ENCODE data around the gene CDH16. TPM values are rescaled to one million over a fixed set of nuclear protein-coding genes. Genes with fewer than 3 reads are reported as not detected.

Gene CDH16
- total RNA-seq, 2 experiments from 2014 or later, result not detected

DNA sequence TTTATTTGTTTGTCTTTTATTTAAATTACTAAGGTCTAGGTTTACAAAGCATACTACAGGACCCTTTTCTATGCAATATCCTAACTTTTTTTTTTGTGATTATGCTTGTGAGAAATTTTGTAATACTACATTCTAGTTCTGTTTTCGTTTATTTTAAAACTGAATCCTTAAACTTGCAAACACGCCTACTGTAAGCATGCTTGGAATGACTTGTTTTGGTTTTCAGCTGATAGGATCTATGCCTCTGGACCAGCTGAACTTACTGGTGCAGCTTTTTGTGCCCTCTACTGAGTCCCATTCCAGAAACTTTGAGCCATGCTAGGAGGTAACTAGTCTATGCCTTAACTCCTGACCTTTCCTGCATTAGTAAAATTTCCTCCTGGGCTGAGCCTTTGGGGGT lies 32.4 kb downstream of the CDH16 start:
- DNase-seq, result no peak
- peaks cover 30% of the 10 kb centered on the region for H3K36me3 Mint-ChIP-seq (ENCODE audit: low read depth)
- H3K27ac Mint-ChIP-seq, result no peak overlapping the region
- H3K27me3 Mint-ChIP-seq (ENCODE audit: low read depth), result no peaks in the 10 kb centered on the region
- H3K4me3 Mint-ChIP-seq, result no peak overlapping the region
- intact Hi-C loops (cut with micrococcal nuclease), result no loop called here
- H3K4me1 Mint-ChIP-seq (ENCODE audit: low read depth), result peaks cover 38% of the 10 kb centered on the region
- no peaks in the 10 kb centered on the region for H3K9me3 Mint-ChIP-seq
- CTCF ChIA-PET, result interaction anchor here (0.7 to 0.9 kb wide), 3 partner anchors 10 to 238 kb away, joined by 3 to 5 read pairs (median 3); no protein-coding TSS in a partner anchor

DNA sequence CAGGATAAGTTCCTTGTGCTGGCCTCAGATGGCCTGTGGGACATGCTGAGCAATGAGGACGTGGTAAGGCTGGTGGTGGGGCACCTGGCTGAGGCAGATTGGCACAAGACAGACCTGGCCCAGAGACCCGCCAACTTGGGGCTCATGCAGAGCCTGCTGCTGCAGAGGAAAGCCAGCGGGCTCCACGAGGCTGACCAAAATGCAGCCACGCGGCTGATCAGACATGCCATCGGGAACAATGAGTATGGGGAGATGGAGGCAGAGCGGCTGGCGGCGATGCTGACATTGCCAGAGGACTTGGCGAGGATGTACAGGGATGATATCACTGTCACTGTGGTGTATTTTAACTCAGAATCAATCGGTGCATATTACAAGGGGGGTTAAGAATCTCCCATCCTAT lies 33.2 kb downstream of the CDH16 start:
- DNase-seq, result no peak
- Mint-ChIP-seq H3K36me3 (ENCODE audit: low read depth) (peaks cover 30% of the 10 kb centered on the region), H3K27ac (no peak overlapping the region), H3K4me3 (no peak overlapping the region), H3K9me3 (no peaks in the 10 kb centered on the region), H3K27me3 (ENCODE audit: low read depth) (no peaks in the 10 kb centered on the region), H3K4me1 (ENCODE audit: low read depth) (peaks cover 38% of the 10 kb centered on the region)
- intact Hi-C loops (cut with micrococcal nuclease), result no loop called here
- CTCF ChIA-PET, result interaction anchor here (0.7 to 1.1 kb wide), 3 partner anchors 11 to 239 kb away, joined by 3 to 5 read pairs (median 3); partner anchors contain the start of gene NAE1

DNA sequence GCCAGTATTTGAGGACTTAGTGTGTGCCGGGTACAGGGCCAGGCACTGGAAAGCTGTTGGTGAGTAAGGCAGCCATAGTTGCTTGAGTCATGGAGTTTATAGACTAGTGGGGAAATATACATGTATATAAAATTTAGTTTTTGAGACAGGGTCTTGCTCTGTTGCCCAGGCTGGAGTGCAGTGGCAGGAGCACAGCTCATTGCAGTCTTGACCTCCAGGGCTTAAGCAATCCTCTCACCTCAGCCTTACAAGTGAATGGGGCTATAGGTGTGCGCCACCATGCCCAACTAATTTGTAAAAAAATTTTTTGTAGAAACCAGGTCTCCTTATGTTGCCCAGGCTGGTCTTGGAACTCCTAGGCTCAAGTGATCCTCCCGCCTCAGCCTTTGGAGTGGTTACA lies 36.0 kb downstream of the CDH16 start:
- Mint-ChIP-seq H3K4me3 (no peak overlapping the region), H3K36me3 (ENCODE audit: low read depth) (peaks cover 28% of the 10 kb centered on the region), H3K27me3 (ENCODE audit: low read depth) (no peaks in the 10 kb centered on the region), H3K9me3 (no peaks in the 10 kb centered on the region), H3K27ac (no peak overlapping the region), H3K4me1 (ENCODE audit: low read depth) (peaks cover 50% of the 10 kb centered on the region)
- intact Hi-C loops (cut with micrococcal nuclease), result no loop called here
- CTCF ChIA-PET, result interaction anchor here (0.5 to 3.8 kb wide), 6 partner anchors 10 to 484 kb away, joined by 3 to 32 read pairs (median 4); partner anchors contain the start of gene NAE1
- DNase-seq, result no peak

DNA sequence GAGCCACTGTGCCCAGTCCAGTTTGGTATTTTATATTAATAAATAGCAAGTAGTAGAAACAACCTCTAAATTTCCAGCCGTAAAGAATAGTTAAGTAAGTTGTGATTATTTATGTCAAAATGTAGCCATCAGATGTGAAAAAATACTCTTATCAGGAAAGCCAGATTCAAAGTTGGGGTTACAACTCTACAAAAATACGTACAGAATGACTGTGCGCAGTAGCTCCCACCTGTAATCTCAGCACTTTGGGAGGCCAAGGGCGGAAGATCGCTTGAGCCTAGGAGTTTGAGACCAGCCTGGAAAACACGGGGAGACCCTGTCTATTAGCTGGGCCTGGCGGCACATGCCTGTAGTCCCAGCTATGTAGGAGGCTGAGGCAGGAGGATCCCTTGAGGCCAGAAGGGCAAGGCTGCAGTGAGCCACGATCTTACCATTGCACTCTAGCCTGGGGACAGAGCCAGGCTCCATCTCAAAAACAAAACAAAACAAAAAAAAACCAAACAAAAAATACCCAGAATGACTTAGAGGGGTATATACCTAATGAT lies 36.6 kb downstream of the CDH16 start:
- CTCF ChIA-PET, result interaction anchor here (0.5 to 3.8 kb wide), 12 partner anchors 11 to 484 kb away, joined by 3 to 32 read pairs (median 4); partner anchors contain the start of genes DYNC1LI2, NAE1 and RRAD
- Mint-ChIP-seq H3K9me3 (no peaks in the 10 kb centered on the region), H3K36me3 (ENCODE audit: low read depth) (peaks cover 25% of the 10 kb centered on the region), H3K4me1 (ENCODE audit: low read depth) (peaks cover 49% of the 10 kb centered on the region), H3K27ac (no peak overlapping the region), H3K4me3 (peak overlapping the region; percentile 59), H3K27me3 (ENCODE audit: low read depth) (no peaks in the 10 kb centered on the region)
- no peak for DNase-seq
- intact Hi-C loops (cut with micrococcal nuclease), result no loop called here

DNA sequence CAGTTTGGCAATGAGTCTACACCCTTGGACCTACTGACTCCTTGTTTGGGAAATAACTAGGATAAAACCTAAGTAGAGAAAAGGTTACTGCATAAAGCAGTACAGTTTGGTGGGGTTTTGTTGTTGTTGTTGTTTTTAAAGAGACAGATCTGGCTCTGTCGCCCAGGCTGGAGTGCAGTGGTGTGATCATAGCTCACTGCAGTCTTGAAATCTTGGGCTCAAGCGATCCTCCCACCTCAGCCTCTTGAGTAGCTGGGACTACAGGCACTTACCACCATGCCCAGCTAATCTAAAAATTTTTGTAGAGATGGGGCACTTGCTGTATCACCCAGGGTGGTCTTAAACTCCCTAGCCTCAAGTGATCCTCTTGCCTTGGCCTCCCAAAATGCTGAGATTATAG lies 37.1 kb downstream of the CDH16 start:
- no peak for DNase-seq
- Mint-ChIP-seq H3K27ac (no peak overlapping the region), H3K4me3 (peak overlapping the region; percentile 97), H3K9me3 (peaks cover 1% of the 10 kb centered on the region), H3K4me1 (ENCODE audit: low read depth) (peaks cover 49% of the 10 kb centered on the region), H3K27me3 (ENCODE audit: low read depth) (no peaks in the 10 kb centered on the region), H3K36me3 (ENCODE audit: low read depth) (peaks cover 21% of the 10 kb centered on the region)
- CTCF ChIA-PET, result interaction anchor here (0.8 to 3.8 kb wide), 10 partner anchors 11 to 155 kb away, joined by 3 to 32 read pairs (median 6); partner anchors contain the start of genes DYNC1LI2, NAE1 and RRAD
- intact Hi-C loops (cut with micrococcal nuclease), result no loop called here

DNA sequence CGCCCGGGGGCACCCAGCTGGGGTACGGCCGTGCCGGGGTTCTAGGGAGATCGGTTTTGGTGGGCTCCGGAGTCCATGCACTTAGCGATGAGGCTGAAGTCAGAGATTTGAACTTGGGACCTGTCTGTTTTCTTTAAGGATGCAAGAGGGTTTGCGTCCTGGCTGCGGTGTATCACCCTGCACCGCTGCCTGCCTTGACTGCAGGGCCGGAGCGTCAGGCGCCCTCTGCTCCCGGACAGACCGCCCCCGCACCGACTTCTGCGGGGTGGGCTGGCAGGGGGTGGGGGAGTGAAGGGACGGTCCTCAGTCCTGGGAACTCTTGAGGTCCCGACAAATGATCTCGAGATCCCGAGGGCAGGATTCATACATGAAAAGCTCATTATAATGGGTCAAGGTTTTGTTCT lies 37.7 kb downstream of the CDH16 start:
- intact Hi-C loops (cut with micrococcal nuclease), result no loop called here

DNA sequence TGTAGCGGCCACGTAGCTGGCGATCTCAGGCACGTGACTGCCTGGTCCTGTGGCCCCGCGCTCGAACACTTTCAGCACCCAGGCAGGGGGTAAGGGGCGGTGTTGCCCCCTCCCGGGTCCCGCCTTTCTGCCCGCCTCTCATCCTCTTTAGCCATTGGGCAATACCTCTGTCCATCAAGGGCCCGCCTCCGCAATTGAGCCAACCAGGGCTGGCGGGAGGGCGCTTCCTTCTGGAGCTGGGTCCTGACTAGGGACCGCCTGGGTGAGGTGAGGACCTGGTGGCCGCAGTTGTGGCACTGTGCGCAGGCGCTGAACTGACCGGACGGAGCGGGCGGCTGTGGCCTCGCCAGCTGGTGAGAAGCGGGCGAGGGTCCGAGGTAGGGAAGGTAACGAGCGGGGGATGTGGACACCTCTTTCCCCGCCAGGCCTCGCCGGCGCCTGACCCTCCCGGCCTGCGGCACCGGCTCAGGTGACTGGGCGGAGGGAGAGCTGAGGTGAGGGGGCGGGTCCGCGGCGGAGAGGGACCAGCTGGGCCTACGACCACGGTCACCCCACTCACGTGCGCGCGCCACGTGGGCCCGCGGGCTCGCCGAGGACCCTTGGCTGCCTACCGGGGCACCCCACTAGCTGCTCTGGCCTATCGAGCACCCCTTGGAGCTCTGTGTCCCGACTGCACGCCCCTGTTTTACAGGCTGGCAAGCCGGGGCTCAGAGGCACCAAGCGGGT lies 38.2 kb downstream of the CDH16 start, which contains the start of gene PDP2:
Gene PDP2 (plus strand): TSS at position 228 of the 726 bp plus-strand sequence. CDS start 3,770 bp downstream, outside the sequence.
- Mint-ChIP-seq H3K9me3 (peaks cover 2% of the 10 kb centered on the region), H3K27me3 (ENCODE audit: low read depth) (no peaks in the 10 kb centered on the region), H3K4me3 (peak within 1 kb of the TSS; percentile 97), H3K36me3 (ENCODE audit: low read depth) (peaks cover 12% of the 10 kb centered on the region), H3K27ac (peak within 1 kb of the TSS; percentile 87), H3K4me1 (ENCODE audit: low read depth) (peaks cover 51% of the 10 kb centered on the region)
- peak; percentile 96 for DNase-seq
- intact Hi-C loops (cut with micrococcal nuclease), result no loop called here
- CTCF ChIA-PET, result interaction anchor here (0.9 to 3.8 kb wide), 11 partner anchors 9 to 129 kb away, joined by 3 to 32 read pairs (median 4); partner anchors contain the start of genes DYNC1LI2 and NAE1

More for the DNA sequence above, 37.7 kb downstream of the CDH16 start:
- Mint-ChIP-seq H3K27me3 (ENCODE audit: low read depth) (no peaks in the 10 kb centered on the region), H3K4me3 (peak overlapping the region; percentile 97), H3K9me3 (peaks cover 2% of the 10 kb centered on the region), H3K36me3 (ENCODE audit: low read depth) (peaks cover 18% of the 10 kb centered on the region), H3K4me1 (ENCODE audit: low read depth) (peaks cover 50% of the 10 kb centered on the region), H3K27ac (no peak overlapping the region)
- peak; percentile 29 for DNase-seq
- CTCF ChIA-PET, result interaction anchor here (0.9 to 3.8 kb wide), 13 partner anchors 10 to 155 kb away, joined by 3 to 32 read pairs (median 4); partner anchors contain the start of genes DYNC1LI2, NAE1 and RRAD

DNA sequence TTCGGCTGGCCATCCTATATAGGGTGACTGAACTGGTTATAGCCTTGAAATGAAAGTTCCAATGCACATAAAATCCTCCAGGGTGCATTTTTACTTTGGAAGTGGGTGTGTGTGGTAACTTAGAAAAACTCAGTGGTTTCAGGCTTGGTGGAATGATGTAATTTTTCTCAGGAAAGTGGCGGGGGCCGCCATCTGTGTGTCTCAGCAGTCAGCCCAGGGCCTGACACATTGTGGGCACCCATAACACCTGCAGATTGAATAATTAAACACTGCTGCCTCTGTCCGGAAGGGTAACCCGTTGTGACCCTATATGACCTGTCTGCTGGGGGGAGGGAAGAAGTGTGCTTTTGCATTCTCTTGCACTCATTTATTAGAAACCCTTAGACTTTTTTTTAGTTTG lies 40.6 kb downstream of the CDH16 start:
- peak overlapping the region; percentile 10 for H3K4me3 Mint-ChIP-seq
- peak overlapping the region; percentile 60 for H3K27ac Mint-ChIP-seq
- H3K4me1 Mint-ChIP-seq (ENCODE audit: low read depth), result peaks cover 64% of the 10 kb centered on the region
- DNase-seq, result peak; percentile 65
- CTCF ChIA-PET, result interaction anchor here (0.6 to 1.1 kb wide), 4 partner anchors 10 to 342 kb away, joined by 3 to 4 read pairs (median 4); no protein-coding TSS in a partner anchor
- no peaks in the 10 kb centered on the region for H3K27me3 Mint-ChIP-seq (ENCODE audit: low read depth)
- peaks cover 2% of the 10 kb centered on the region for H3K9me3 Mint-ChIP-seq
- peaks cover 4% of the 10 kb centered on the region for H3K36me3 Mint-ChIP-seq (ENCODE audit: low read depth)
- intact Hi-C loops (cut with micrococcal nuclease), result no loop called here

DNA sequence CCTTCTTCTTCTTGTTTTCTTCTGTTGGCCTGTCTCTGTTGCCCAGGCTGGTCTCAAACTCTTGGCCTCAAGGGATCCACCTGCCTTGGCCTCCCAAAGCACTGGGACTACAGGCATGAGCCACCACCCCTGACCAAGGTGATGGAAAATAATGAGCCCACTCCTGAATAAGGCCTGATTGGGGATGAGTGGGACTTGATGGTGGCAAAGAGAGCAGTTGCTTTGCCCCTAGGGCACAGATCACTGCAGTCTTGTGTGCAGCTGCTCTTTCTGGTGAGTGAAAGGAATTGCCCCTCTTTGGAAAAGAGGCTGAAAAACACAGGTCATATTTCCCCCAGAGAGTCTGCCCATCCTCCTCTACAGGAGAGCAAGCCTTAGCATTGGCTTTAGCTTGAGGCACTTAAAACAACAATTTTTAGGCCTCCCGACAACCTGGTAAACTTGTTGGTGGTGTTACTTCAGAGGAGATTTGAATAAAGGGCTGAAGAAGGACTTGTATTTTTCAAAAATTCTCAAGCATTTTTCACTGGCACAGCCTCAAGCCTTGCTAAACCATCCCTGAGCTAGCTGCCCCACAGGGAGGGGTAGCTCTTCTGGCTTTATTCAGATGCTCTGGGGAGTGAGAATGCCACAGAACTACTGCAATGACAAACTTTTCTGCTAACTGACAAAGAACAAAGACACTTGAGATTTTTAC lies 44.5 kb downstream of the CDH16 start:
- Mint-ChIP-seq H3K9me3 (peaks cover 2% of the 10 kb centered on the region), H3K27me3 (ENCODE audit: low read depth) (no peaks in the 10 kb centered on the region), H3K4me1 (ENCODE audit: low read depth) (peaks cover 46% of the 10 kb centered on the region), H3K27ac (peak overlapping the region; percentile 73), H3K4me3 (no peak overlapping the region), H3K36me3 (ENCODE audit: low read depth) (no peaks in the 10 kb centered on the region)
- intact Hi-C loops (cut with micrococcal nuclease), result no loop called here
- CTCF ChIA-PET, result interaction anchor here (0.6 to 2.1 kb wide), 7 partner anchors 10 to 179 kb away, joined by 3 to 8 read pairs (median 4); partner anchors contain the start of gene NAE1
- DNase-seq, result peak; percentile 19

DNA sequence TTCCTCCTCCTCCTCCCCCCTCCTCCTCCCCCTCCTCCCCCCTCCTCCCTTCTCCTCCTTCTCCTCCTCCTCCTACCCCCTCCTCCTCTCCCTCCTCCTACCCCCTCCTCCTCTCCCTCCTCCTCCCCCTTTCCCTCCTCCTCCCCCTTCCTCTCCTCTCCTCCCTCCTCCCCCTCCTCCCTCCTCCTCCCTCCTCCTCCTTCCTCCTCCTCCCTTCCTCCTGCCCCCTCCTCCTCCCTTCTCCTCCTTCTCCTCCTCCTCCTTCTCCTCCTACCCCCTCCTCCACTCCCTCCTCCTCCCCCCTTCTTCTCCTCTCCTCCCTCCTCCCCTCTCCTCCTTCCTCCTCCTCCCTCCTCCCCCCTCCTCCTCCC lies 45.0 kb downstream of the CDH16 start:
- CTCF ChIA-PET, result interaction anchor here (0.6 to 1.7 kb wide), 8 partner anchors 17 to 296 kb away, joined by 3 to 18 read pairs (median 4); partner anchors contain the start of genes NAE1 and RRAD
- Mint-ChIP-seq H3K4me1 (ENCODE audit: low read depth) (peaks cover 43% of the 10 kb centered on the region), H3K27ac (no peak overlapping the region), H3K36me3 (ENCODE audit: low read depth) (no peaks in the 10 kb centered on the region), H3K27me3 (ENCODE audit: low read depth) (no peaks in the 10 kb centered on the region), H3K9me3 (peaks cover 2% of the 10 kb centered on the region), H3K4me3 (no peak overlapping the region)
- DNase-seq, result no peak
- intact Hi-C loops (cut with micrococcal nuclease), result loop anchor here (1.0 to 2.0 kb wide), 9 partner anchors 42 to 465 kb away; partner anchors contain the start of genes CES2, CIAO2B, CKLF and DYNC1LI2

DNA sequence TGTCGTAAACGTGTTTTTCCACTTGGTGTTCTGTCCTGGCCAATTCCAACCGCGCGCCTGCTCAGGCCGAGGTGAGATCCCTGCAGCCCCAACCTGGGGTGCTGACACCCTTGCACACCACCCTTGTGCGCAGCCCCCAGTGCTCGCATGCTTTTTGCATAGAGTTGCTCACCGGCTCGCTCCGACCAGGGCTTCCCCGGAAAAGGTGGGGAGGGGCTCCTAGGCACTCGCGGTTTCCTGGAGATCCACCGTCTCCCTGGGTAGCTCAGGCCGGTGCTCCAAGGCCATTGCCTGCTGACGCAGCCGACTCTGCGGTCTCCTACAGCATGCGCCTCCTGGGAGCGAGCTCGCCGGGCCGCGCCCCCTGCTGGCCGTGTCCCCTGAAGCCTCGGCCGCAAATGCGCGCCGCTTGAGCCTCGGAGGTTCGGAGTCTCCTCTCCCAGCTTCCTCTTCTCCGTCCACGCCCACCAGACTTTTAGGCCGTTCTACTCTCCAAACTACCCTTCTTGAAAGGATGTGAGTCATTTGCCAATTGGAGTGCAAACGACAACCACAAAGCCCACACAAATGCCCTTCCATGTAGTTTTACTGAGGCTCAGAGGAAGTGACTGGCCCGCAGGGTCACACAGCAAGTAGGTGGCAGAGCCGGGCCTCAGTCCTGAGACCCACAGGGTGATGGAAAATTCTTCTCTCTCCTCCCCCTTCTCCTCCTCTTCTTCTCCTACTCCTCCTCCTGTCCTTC lies 45.6 kb downstream of the CDH16 start:
- H3K4me3 Mint-ChIP-seq, result peak overlapping the region; percentile 62
- no peaks in the 10 kb centered on the region for H3K27me3 Mint-ChIP-seq (ENCODE audit: low read depth)
- CTCF ChIA-PET, result interaction anchor here (0.6 to 1.7 kb wide), 14 partner anchors 14 to 297 kb away, joined by 3 to 18 read pairs (median 3); partner anchors contain the start of genes NAE1 and RRAD
- peak; percentile 93 for DNase-seq
- H3K36me3 Mint-ChIP-seq (ENCODE audit: low read depth), result no peaks in the 10 kb centered on the region
- H3K9me3 Mint-ChIP-seq, result peaks cover 2% of the 10 kb centered on the region
- H3K4me1 Mint-ChIP-seq (ENCODE audit: low read depth), result peaks cover 38% of the 10 kb centered on the region
- H3K27ac Mint-ChIP-seq, result peak overlapping the region; percentile 81
- intact Hi-C loops (cut with micrococcal nuclease), result loop anchor here (1.0 to 2.0 kb wide), 9 partner anchors 42 to 465 kb away; partner anchors contain the start of genes CES2, CIAO2B, CKLF and DYNC1LI2

All from activated naive CD4-positive, alpha-beta T cell treated with anti-CD3 and anti-CD28 coated beads for 36 hours (primary cell).